Brain microvascular endothelial cell (primary cell): ENCODE measurements around the gene TMPRSS3.
A peak's percentile ranks its signal among the peaks of the same experiment; 100 is the strongest.

Experiments
- DNase-seq: peaks from one replicate; pipeline ENCODE4 v3.0.0-alpha.2; 2020
- H3K27ac ChIP-seq: fragments of 250-450 bp; sonication (Bioruptor Pico); 2 replicates; pipeline ENCODE4 v1.5.1; 2020; ENCODE audit warnings: mild to moderate bottlenecking, moderate library complexity
- H3K27me3 ChIP-seq: fragments of 250-450 bp; sonication (Bioruptor Pico); replicated peaks from 2 replicates; pipeline ENCODE4 v1.5.1; 2020; ENCODE audit warnings: mild to moderate bottlenecking
- H3K36me3 ChIP-seq: fragments of 250-450 bp; sonication (Bioruptor Pico); replicated peaks from 2 replicates; pipeline ENCODE4 v1.5.1; 2020; ENCODE audit warnings: mild to moderate bottlenecking
- H3K4me3 ChIP-seq: 2 replicates; pipeline ENCODE4 v1.5.1; 2011; ENCODE audit warnings: low read depth, mild to moderate bottlenecking, control low read depth, low read length, moderate library complexity
- in situ Hi-C: cut with HindIII; loops from 2 replicates; pipeline ENCODE4 v1.10.0; 2017; ENCODE audit warnings: low sequenced_read_pairs, low pct_ligation_motif_present
- TF ChIP-seq, protein P1 (sequence below): IDR thresholded peaks from 2 replicates; pipeline ENCODE4 v1.5.1; 2011; ENCODE audit warnings: low read depth, mild to moderate bottlenecking, moderate library complexity, low read length, control low read depth, inconsistent platforms; ENCODE audit errors: missing control alignments

Gene TMPRSS3

DNA sequence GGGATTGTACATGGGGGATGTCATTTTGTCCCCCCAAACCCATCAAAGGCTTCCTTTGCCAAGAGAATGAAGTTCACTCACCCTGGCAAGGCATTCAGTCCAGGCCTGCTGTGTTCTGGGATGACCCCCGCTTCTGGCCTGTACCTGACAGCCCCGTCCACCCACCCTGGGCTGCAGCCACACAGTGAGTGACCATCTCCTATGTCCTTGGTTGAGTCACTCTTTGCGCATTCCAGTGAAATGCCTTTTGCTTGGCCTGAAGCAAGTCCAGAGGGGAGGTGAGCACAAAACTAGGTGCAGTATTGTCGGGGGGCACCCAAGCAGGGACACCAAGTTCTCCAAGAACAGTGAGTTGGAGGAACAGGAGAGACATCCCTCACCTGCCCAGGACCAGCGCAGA lies 10.2 kb downstream of the TMPRSS3 start:
- Histone ChIP-seq H3K36me3 (no peaks in the 10 kb centered on the region), H3K27ac (no peak overlapping the region), H3K27me3 (no peaks in the 10 kb centered on the region), H3K4me3 (no peak overlapping the region)
- TF ChIP-seq, protein P1, sequence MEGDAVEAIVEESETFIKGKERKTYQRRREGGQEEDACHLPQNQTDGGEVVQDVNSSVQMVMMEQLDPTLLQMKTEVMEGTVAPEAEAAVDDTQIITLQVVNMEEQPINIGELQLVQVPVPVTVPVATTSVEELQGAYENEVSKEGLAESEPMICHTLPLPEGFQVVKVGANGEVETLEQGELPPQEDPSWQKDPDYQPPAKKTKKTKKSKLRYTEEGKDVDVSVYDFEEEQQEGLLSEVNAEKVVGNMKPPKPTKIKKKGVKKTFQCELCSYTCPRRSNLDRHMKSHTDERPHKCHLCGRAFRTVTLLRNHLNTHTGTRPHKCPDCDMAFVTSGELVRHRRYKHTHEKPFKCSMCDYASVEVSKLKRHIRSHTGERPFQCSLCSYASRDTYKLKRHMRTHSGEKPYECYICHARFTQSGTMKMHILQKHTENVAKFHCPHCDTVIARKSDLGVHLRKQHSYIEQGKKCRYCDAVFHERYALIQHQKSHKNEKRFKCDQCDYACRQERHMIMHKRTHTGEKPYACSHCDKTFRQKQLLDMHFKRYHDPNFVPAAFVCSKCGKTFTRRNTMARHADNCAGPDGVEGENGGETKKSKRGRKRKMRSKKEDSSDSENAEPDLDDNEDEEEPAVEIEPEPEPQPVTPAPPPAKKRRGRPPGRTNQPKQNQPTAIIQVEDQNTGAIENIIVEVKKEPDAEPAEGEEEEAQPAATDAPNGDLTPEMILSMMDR, result no peak
- DNase-seq, result no peak
- in situ Hi-C loops, result no loop called here

DNA sequence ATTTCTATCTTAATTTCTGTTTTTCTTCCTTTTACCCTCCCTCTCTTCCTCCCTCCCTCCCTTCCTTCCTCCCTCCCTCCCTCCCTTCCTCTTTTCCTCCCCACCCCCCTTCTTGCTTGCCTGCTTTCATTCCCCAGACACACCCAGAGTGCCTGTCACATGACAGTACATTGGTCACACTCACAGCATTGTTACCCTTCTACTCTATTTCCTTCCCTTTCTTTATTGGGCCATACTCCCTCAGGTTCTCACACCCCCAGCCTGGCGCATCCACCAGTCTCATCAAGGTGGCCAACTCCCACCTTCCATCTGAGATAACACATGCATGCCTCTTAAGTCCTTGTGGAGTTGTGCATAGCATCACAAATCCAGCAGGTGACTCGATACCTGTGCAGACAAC lies 10.9 kb downstream of the TMPRSS3 start:
- no peak overlapping the region for H3K27ac ChIP-seq
- DNase-seq, result no peak
- H3K27me3 ChIP-seq, result no peaks in the 10 kb centered on the region
- TF ChIP-seq, protein P1, result no peak
- H3K4me3 ChIP-seq, result no peak overlapping the region
- in situ Hi-C loops, result no loop called here
- no peaks in the 10 kb centered on the region for H3K36me3 ChIP-seq

DNA sequence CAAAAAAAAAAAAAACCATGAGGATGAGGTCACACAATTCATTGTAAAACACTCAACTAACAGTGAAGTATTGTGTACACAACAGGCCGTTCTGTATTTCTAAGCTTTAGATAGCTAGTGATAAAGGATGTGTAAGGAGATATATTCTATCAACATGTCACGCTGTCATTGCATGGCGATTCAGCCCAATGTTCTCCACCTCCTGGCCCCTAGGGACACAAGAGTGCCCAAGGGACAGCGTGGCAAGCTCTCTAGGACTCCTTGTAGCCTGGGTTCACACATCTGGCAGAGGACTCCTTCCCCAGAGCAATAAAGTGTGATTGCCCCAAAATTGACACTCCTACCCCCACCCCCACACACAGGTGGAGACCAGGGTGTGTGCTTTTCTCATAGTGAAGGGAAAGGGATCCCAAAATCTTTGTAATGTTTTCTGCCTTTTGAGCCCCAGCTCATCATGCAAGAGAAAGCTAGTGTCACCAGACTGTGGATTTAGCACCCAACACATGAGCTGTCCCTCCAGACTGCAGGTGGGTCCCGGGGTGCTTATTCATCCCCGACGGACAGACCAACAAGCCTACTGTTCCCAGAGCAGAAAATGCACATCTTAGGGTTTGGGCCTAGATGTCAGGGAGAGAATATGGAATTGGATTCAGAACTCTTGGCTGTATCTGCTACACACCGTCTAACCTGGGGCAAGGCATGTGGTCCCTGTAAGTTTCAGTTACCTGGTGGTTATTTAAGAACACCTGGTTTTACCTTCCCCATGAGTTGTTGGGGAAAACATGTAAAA lies 11.5 kb downstream of the TMPRSS3 start:
- Histone ChIP-seq H3K36me3 (no peaks in the 10 kb centered on the region), H3K27me3 (no peaks in the 10 kb centered on the region), H3K27ac (no peak overlapping the region), H3K4me3 (no peak overlapping the region)
- in situ Hi-C loops, result no loop called here
- TF ChIP-seq, protein P1, result no peak
- DNase-seq, result no peak

DNA sequence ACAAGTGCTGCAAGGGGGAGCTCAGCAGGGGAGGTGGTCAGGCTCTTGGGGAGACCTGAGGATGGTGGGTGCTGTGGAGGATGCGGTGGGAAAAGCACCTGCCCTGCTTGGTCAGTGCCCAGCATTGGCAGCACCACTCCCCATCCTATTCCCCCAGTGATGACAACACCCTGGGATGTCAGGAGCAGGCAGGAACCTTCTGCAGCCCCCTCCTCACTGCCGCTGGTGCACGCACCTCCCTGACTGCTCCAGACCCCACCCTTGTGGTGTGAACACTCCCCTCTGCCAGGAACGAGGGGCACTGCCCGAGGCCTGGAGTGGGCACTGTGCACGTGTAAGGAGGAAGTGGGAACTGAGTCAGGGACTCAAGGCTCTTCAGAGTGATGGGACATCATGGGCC lies 12.5 kb downstream of the TMPRSS3 start:
- in situ Hi-C loops, result no loop called here
- TF ChIP-seq, protein P1, result no peak
- H3K36me3 ChIP-seq, result no peaks in the 10 kb centered on the region

DNA sequence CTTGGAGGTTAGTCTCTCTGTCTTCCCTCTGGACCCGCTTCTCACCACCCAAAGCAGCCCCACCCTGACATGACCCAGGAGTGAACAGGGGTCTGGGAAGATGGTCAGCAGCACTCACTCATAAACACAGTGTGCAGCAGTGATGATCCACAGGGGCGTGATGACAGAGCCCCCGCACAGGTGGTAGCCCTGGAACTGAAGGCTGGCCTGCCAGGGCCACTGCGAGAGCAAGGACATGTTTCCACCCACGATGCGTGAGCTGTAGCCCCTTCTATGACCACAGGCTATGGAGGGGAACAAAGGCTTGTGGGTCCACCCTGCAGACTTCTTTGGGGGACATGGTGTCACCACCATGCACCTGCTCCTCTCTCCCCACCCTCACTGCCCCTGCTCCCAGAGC lies 12.9 kb downstream of the TMPRSS3 start:
- TF ChIP-seq, protein P1, result no peak
- Histone ChIP-seq H3K27ac (no peak overlapping the region), H3K4me3 (no peak overlapping the region), H3K27me3 (no peaks in the 10 kb centered on the region), H3K36me3 (no peaks in the 10 kb centered on the region)
- DNase-seq, result no peak
- in situ Hi-C loops, result no loop called here

More for the DNA sequence above, 12.5 kb downstream of the TMPRSS3 start:
- no peak for DNase-seq
- Histone ChIP-seq H3K4me3 (no peak overlapping the region), H3K27ac (no peak overlapping the region), H3K27me3 (no peaks in the 10 kb centered on the region)

DNA sequence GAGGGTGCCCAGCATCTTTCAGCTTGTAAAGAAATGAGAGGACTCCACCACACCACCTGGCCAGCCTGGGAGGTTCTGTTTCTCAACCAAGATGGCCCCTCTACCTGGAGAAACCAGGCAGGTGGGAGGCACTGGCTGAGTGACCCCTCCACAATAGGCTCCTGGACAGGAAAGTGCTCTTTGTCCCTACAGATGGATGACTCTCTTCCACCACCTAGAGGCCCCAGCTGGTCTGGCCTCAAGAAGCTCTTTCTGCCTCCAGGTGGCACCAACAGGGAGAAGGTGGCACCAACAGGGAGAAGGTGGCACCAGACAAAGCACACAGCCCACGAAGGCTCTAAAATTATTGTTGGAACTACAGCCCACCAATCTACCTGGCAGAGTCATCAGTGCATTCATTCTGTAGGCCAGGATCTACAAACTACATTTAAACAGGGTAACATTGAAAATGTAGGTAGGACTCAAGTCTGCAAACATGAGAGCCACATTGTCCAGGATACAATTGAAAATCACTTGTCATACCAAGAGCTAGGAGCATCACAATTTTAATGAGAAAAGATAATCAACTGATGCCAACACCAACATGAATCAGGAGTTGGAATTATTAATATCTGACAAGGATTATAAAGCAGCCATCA lies 14.4 kb downstream of the TMPRSS3 start:
- H3K27ac ChIP-seq, result no peak overlapping the region
- no peak overlapping the region for H3K4me3 ChIP-seq
- H3K36me3 ChIP-seq, result no peaks in the 10 kb centered on the region
- H3K27me3 ChIP-seq, result no peaks in the 10 kb centered on the region
- peak; percentile 34 for DNase-seq
- in situ Hi-C loops, result no loop called here
- TF ChIP-seq, protein P1, result peak; percentile 88
